ENCODE data around the gene CCNY. TPM values are rescaled to one million over a fixed set of nuclear protein-coding genes. Genes with fewer than 3 reads are reported as not detected.

The CCNY gene
- total RNA-seq, 4 donors from 2014 or later: 37.5 to 56.3 (median 43.9) TPM

DNA sequence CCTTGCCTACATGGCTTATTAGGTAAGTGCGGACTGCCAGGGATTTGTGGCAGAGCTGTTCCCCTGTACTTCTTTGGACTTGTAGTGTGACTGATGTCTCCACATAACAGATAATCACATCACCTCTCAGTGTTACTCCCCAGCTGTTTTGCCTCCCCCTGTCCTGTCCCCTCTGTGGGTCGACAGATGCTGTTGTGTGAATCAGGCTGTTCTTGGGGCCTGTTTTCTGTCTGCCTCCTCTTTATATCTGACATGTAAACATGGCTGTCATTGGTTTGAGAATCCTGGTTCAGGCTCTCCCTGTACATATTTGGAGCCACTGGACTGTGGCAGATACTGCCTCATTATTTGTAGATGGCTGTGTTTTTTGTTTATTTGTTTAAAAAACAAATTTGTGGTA lies 22.7 kb downstream of the CCNY start:
- DNase-seq: no peak
- H3K4me1 ChIP-seq: peaks cover 33 to 43% of the 10 kb centered on the region in 2 donors
- H3K36me3 ChIP-seq: no peaks in the 10 kb centered on the region
- no peaks in the 10 kb centered on the region for H3K9me3 ChIP-seq
- H3K27me3 ChIP-seq: no peaks in the 10 kb centered on the region
- TF ChIP-seq CTCF (IDR thresholded peaks at IDR 0.05): no peak
- TF ChIP-seq POLR2A (IDR thresholded peaks at IDR 0.05): no peak
- WGBS, 2 donors: 81 to 88% methylated on average over 2 of the region's 2 CpGs
- intact Hi-C loops (cut with DNase I): no loop called here
- peak overlapping the region in 1 of 3 donors; percentile 30 for H3K27ac ChIP-seq
- no peak overlapping the region for H3K4me3 ChIP-seq (replicated peaks in 1 of 3)

DNA sequence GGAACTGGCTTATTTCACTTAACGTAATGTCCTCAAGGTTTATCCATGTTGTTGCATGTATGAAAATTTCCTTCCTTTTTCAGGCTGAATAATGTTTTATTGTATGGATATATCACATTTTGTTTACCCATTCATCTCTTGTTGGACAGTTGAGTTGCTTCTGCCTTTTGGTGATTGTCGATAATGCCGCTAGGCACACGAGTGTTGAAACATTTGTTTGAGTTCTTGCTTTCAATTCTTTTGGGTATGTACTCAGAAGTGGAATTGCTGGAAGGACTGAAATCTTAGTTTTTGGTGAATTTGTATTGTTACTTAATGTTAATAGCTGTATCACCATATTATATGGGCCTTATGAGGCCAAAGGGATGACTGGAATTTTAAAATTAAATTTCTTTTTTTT lies 23.6 kb downstream of the CCNY start:
- intact Hi-C loops (cut with DNase I): no loop called here
- TF ChIP-seq CTCF (IDR thresholded peaks at IDR 0.05): no peak
- no peak for TF ChIP-seq POLR2A (IDR thresholded peaks at IDR 0.05)
- Histone ChIP-seq H3K27me3 (no peaks in the 10 kb centered on the region), H3K4me3 (replicated peaks in 1 of 3) (no peak overlapping the region), H3K4me1 (peaks cover 36 to 40% of the 10 kb centered on the region in 2 donors), H3K36me3 (no peaks in the 10 kb centered on the region), H3K27ac (no peak overlapping the region), H3K9me3 (no peaks in the 10 kb centered on the region)
- DNase-seq: no peak
- WGBS, 2 donors: 95 to 97% methylated on average over 4 of the region's 4 CpGs

DNA sequence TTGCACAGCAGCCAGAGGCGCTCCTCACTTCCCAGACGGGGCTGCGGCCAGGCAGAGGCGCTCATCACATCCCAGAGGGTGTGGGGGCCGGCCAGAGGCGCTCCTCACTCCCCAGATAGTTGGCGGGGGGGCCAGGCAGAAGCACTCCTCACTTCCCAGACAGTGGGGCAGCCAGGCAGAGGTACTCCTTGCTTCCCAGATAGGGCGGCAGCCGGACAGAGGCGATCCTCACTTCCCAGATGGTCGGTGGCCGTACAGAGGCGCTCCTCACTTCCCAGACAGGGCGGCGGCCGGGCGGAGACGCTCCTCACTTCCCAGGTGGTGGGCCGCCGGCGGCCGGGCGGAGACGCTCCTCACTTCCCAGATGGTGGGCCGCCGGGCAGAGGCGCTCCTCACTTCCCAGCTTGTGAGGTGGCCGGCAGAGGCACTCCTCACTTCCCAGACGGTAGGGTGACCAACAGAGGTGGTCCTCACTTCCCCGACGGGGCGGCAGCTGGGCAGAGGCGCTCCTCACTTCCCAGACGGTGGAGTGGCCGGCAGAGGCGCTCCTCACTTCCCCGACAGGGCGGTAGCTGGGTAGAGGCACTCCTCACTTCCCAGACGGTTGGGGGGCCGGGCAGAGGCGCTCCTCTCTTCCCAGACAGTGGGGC lies 26.5 kb downstream of the CCNY start:
- 95 to 96% methylated on average over 3 to 40 of the region's 41 CpGs for WGBS, 2 donors
- TF ChIP-seq CTCF (IDR thresholded peaks at IDR 0.05) (no peak), POLR2A (IDR thresholded peaks at IDR 0.05) (no peak)
- intact Hi-C loops (cut with DNase I): no loop called here

DNA sequence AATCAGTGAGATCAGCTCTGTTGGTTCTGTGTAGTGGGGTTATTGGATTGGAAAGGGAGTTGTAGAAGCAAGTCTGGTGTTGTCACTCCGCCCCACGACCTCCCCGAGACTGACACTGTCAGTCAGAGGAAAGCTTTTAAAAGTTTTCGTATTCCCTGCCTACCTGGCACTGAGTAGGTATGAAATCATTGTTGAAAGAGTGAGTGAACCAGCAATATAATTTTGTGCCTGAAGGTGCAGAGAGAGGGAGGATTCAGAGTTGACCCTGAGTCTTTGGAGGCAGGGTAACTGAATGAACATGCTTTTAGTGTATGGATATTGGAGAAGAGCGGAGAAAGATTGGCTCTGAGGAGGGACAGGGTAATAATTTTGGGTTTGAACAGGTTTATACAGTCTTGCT lies 27.3 kb downstream of the CCNY start:
- no peak for TF ChIP-seq POLR2A (IDR thresholded peaks at IDR 0.05)
- peaks cover 14 to 19% of the 10 kb centered on the region in 2 donors for H3K4me1 ChIP-seq
- H3K9me3 ChIP-seq: no peaks in the 10 kb centered on the region
- H3K27me3 ChIP-seq: no peaks in the 10 kb centered on the region
- no peak overlapping the region for H3K4me3 ChIP-seq (replicated peaks in 1 of 3)
- no peaks in the 10 kb centered on the region for H3K36me3 ChIP-seq
- WGBS, 2 donors: 96 to 97% methylated on average over 5 of the region's 5 CpGs
- intact Hi-C loops (cut with DNase I): no loop called here
- DNase-seq: no peak
- no peak overlapping the region for H3K27ac ChIP-seq

More for the DNA sequence above, 26.5 kb downstream of the CCNY start:
- Histone ChIP-seq H3K27me3 (no peaks in the 10 kb centered on the region), H3K4me3 (replicated peaks in 1 of 3) (no peak overlapping the region), H3K27ac (no peak overlapping the region), H3K36me3 (no peaks in the 10 kb centered on the region), H3K9me3 (no peaks in the 10 kb centered on the region), H3K4me1 (peaks cover 18 to 19% of the 10 kb centered on the region in 2 donors)
- DNase-seq: no peak

- H3K4me3 ChIP-seq (replicated peaks in 1 of 3): no peak overlapping the region
- H3K9me3 ChIP-seq: no peaks in the 10 kb centered on the region
- WGBS, 2 donors: 74% methylated on average over 2 of the region's 2 CpGs
- no peak for DNase-seq
- intact Hi-C loops (cut with DNase I): no loop called here
- H3K27ac ChIP-seq: no peak overlapping the region
- peaks cover 11 to 20% of the 10 kb centered on the region in 2 donors for H3K4me1 ChIP-seq
- TF ChIP-seq POLR2A (IDR thresholded peaks at IDR 0.05): no peak
- TF ChIP-seq CTCF (IDR thresholded peaks at IDR 0.05): no peak
- no peaks in the 10 kb centered on the region for H3K36me3 ChIP-seq
- no peaks in the 10 kb centered on the region for H3K27me3 ChIP-seq
Measured at GRCh38 chr10:35364808-35365207, 28.5 kb downstream of the CCNY start.
